Sigmoid colon (tissue), 7 donors: ENCODE results near the gene EEFSEC. TPM values are rescaled to one million over a fixed set of nuclear protein-coding genes. Genes with fewer than 3 reads are reported as not detected.

Experiments used
- DNase-seq: peaks from one replicate; pipeline ENCODE4 v3.0.0-alpha.2; 2019
- H3K27ac ChIP-seq, 4 donors: fragments of 200-600 bp; sonication (generic); one replicate each; pipeline ENCODE4 v1.5.1; 2016 to 2019; ENCODE audit warnings: mild to moderate bottlenecking in 1 of 4
- H3K27me3 ChIP-seq, 3 donors: fragments of 200-600 bp; sonication (generic); one replicate each; pipeline ENCODE4 v1.5.1; 2019; ENCODE audit warnings: mild to moderate bottlenecking in 1 of 3
- H3K36me3 ChIP-seq, 4 donors: fragments of 200-600 bp; sonication (generic); one replicate each; pipeline ENCODE4 v1.5.1; 2016 to 2019
- H3K4me1 ChIP-seq, 4 donors: fragments of 200-600 bp; sonication (generic); one replicate each; pipeline ENCODE4 v1.5.1; 2017 to 2019
- H3K4me3 ChIP-seq, 4 donors: fragments of 200-600 bp; sonication (generic); one replicate each; pipeline ENCODE4 v1.5.1; 2017 to 2019; ENCODE audit warnings: mild to moderate bottlenecking in 2 of 4, moderate library complexity in 1 of 4
- H3K9me3 ChIP-seq, 4 donors: fragments of 200-600 bp in 3 of 4; sonication (generic) in 3 of 4; one replicate each; pipeline versions ENCODE4 v1.5.1 to v1.6.1; 2013 to 2019
- CTCF ChIP-seq, 4 experiments: fragments of 450-650 bp in 3 of 4; fragments of 200-600 bp in 1 of 4; IDR thresholded peaks; one replicate each; pipeline ENCODE4 v1.5.1; 2016 to 2019; ENCODE audit warnings: antibody characterized with exemption in 4 of 4, mild to moderate bottlenecking in 3 of 4, moderate library complexity in 2 of 4
- EP300 ChIP-seq, 4 donors: sonication (generic); formaldehyde crosslinking; IDR thresholded peaks; one replicate each; pipeline ENCODE4 v1.6.1; 2017; ENCODE audit warnings: antibody characterized with exemption in 4 of 4
- POLR2A ChIP-seq, 2 donors: fragments of 450-650 bp; IDR thresholded peaks; one replicate each; pipeline ENCODE4 v1.6.1; 2016; ENCODE audit warnings: antibody characterized with exemption in 2 of 2, mild to moderate bottlenecking in 2 of 2, moderate library complexity in 2 of 2
- POLR2AphosphoS5 ChIP-seq, 4 donors: sonication (generic); formaldehyde crosslinking; IDR thresholded peaks; one replicate each; pipeline ENCODE4 v1.6.1; 2017; ENCODE audit warnings: antibody characterized with exemption in 4 of 4
- WGBS, 2 donors: extraction: QIAGEN DNeasy Blood & Tissue Kit; methylation state at CpG; one replicate each; pipeline ENCODE4 v1.1.7; 2013; 5-methylcytosine and 5-hydroxymethylcytosine counted together
- intact Hi-C: fragments of 100-400 bp; cut with DNase I; formaldehyde crosslinking; loops from one replicate; pipeline ENCODE4 v1.15.1; 2023
- polyA plus RNA-seq, 3 donors: library from polyadenylated mRNA; stranded (reverse); fragments of 200-250 nt; gene quantifications; one replicate each; pipeline ENCODE4 v1.2.3, GENCODE V29; 2013
- total RNA-seq, 4 donors: library from RNA; depleted of rRNA; stranded (reverse); fragments of >200 nt; gene quantifications; one replicate each; pipeline ENCODE4 v1.1.0, GENCODE V29; 2016
- donor health status: healthy with polysubstance abuse.
- donor health status: Bipolar disorder and iron deficiency.
- donor health status: healthy.

The EEFSEC gene
- total and polyA plus RNA-seq, 7 donors, result 5.3 to 16.1 (median 12.2) TPM

DNA sequence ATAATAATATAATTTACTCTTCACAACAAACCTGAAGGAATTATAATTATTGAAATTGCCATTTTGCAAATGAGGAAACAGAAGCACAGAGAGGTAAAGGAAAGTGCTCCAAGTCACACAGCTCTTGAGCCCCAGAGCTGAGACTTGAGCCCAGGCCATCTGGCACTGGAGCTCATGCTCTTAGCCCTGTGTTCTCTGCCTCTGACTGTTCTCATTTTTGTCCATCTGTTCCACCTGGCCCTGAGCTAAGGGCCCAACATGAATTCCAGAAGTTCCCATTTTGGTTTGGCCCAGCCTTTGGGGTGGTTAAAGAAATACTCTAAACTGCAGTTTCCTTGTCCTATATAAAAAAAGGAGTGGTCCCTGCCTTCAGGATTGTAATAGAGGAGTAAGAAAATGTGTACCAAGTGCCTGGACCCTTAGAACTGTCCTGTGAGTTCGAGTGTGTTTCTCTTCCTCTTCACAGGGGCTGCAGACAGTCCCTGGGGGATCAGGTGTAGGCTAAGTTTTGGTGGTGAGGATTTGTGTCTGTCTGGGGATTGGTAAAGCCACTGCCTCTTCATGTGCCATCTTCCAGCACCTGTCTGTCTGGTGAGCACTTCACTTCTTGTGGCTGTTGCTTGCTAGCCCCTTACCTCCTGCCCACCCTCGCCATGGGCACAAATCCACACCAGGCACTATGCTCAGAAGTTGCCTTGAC is 221.6 kb downstream of the EEFSEC start:
- H3K4me3 ChIP-seq, result no peak overlapping the region
- peaks cover 3 to 29% (median 25%) of the 10 kb centered on the region in 4 donors for H3K4me1 ChIP-seq
- DNase-seq, result no peak
- no peaks in the 10 kb centered on the region for H3K27me3 ChIP-seq
- intact Hi-C loops, result no loop called here
- no peaks in the 10 kb centered on the region for H3K9me3 ChIP-seq
- no peak for TF ChIP-seq CTCF (IDR thresholded peaks at IDR 0.05)
- no peak for TF ChIP-seq POLR2AphosphoS5 (IDR thresholded peaks at IDR 0.05)
- TF ChIP-seq EP300 (IDR thresholded peaks at IDR 0.05), result no peak
- TF ChIP-seq POLR2A (IDR thresholded peaks at IDR 0.05), result no peak
- WGBS, 2 donors, result 69 to 92% methylated on average over 2 of the region's 2 CpGs
- no peaks in the 10 kb centered on the region for H3K36me3 ChIP-seq
- H3K27ac ChIP-seq, result no peak overlapping the region

DNA sequence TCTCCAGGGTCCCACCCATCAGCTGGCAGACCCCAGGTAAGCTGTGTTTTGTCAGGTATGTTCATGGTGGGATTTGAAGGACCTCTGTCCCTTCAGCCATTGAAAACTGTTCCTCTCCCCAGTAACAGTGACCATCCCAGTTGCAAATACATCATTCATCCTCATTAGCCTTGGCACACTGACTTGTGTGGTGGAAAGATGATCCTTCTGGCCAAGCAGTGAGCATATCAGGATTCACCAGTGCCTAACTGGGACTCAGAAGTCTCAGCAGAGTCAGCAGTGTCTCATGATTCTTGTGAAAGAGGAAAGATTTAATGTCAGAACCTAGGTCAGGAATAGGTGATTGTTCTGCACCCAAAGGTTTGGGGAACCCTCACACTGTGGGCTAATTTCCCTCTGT is 223.2 kb downstream of the EEFSEC start:
- TF ChIP-seq EP300 (IDR thresholded peaks at IDR 0.05), result no peak
- no peak for TF ChIP-seq POLR2A (IDR thresholded peaks at IDR 0.05)
- no peak for TF ChIP-seq POLR2AphosphoS5 (IDR thresholded peaks at IDR 0.05)
- TF ChIP-seq CTCF (IDR thresholded peaks at IDR 0.05), result no peak
- intact Hi-C loops, result no loop called here
- Histone ChIP-seq H3K4me1 (peaks cover 3 to 27% (median 25%) of the 10 kb centered on the region in 4 donors), H3K36me3 (no peaks in the 10 kb centered on the region), H3K27ac (no peak overlapping the region), H3K9me3 (no peaks in the 10 kb centered on the region), H3K4me3 (no peak overlapping the region), H3K27me3 (no peaks in the 10 kb centered on the region)
- DNase-seq, result no peak

DNA sequence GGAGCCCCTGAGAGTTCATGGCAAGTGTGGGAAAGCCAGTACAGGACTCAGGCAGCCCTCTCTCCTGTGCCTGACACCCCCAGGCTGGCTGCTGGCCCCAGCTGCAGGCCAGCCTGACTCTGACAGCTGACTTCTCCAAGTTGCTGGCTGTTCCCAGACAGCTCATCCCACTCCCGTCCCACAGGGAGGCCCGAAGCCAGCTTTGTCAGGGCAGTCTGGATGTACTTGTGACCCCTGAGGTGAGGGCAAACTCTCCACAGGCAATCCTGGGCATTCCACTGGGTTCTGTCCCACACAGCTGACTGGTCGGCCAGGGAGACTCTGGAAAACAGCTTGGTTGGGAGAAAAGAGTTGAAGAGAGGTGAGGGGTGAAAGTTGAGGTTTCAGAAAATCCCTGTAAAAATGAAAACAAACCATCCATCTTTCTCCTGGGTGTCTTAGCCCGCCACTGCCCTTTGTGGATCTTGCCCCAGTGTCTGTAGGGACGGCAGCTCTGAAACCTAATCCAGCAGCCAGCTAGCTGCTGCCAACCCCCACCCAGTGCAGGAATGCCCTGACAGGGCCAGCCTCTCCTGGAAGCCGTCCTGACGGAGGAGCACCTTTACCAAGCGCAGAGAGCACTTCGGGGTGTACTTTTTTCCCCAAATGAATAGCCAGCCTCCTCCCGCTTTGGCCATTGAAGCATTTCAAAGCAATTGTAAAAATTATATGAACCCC is 225.5 kb downstream of the EEFSEC start:
- H3K36me3 ChIP-seq, result no peaks in the 10 kb centered on the region
- H3K27me3 ChIP-seq, result no peaks in the 10 kb centered on the region
- 86 to 88% methylated on average over 10 of the region's 10 CpGs for WGBS, 2 donors
- peaks cover 3 to 50% (median 46%) of the 10 kb centered on the region in 4 donors for H3K4me1 ChIP-seq
- DNase-seq, result peak; percentile 77
- TF ChIP-seq POLR2AphosphoS5 (IDR thresholded peaks at IDR 0.05) (no peak), CTCF (IDR thresholded peaks at IDR 0.05) (no peak), EP300 (IDR thresholded peaks at IDR 0.05) (no peak)
- H3K9me3 ChIP-seq, result no peaks in the 10 kb centered on the region
- peak overlapping the region in 3 of 4 donors; percentile 44 to 70 (median 51) for H3K27ac ChIP-seq
- H3K4me3 ChIP-seq, result no peak overlapping the region
- intact Hi-C loops, result no loop called here

GRCh38 chr3:128379367-128380160 is 226.3 kb downstream of the EEFSEC start:
- no peak for TF ChIP-seq EP300 (IDR thresholded peaks at IDR 0.05)
- TF ChIP-seq POLR2AphosphoS5 (IDR thresholded peaks at IDR 0.05), result peak in 3 of 4 donors; percentile 9 to 44 (median 31)
- H3K4me3 ChIP-seq, result no peak overlapping the region
- no peak for DNase-seq
- H3K27me3 ChIP-seq, result no peaks in the 10 kb centered on the region
- peaks cover 3 to 57% (median 53%) of the 10 kb centered on the region in 4 donors for H3K4me1 ChIP-seq
- 88 to 90% methylated on average over 12 of the region's 12 CpGs for WGBS, 2 donors
- H3K9me3 ChIP-seq, result no peaks in the 10 kb centered on the region
- H3K27ac ChIP-seq, result peak overlapping the region in 2 of 4 donors; percentile 44 to 70
- no peaks in the 10 kb centered on the region for H3K36me3 ChIP-seq
- intact Hi-C loops, result no loop called here

GRCh38 chr3:128380295-128380694 is 227.0 kb downstream of the EEFSEC start:
- Histone ChIP-seq H3K27ac (no peak overlapping the region), H3K4me3 (no peak overlapping the region), H3K4me1 (peaks cover 3 to 65% (median 60%) of the 10 kb centered on the region in 4 donors), H3K36me3 (no peaks in the 10 kb centered on the region), H3K27me3 (no peaks in the 10 kb centered on the region), H3K9me3 (no peaks in the 10 kb centered on the region)
- intact Hi-C loops, result no loop called here
- TF ChIP-seq EP300 (IDR thresholded peaks at IDR 0.05) (no peak), CTCF (IDR thresholded peaks at IDR 0.05) (no peak), POLR2AphosphoS5 (IDR thresholded peaks at IDR 0.05) (no peak), POLR2A (IDR thresholded peaks at IDR 0.05) (no peak)
- 93 to 98% methylated on average over 5 of the region's 5 CpGs for WGBS, 2 donors
- no peak for DNase-seq
